GM18502 (cell line): ENCODE results near the gene NAV2.

Experiments used
- ATAC-seq: cut with Tn5 transposase; IDR thresholded peaks from one replicate; pipeline ENCODE4 v1.9.1; 2021; ENCODE audit warnings: mild to moderate bottlenecking; ENCODE audit not compliant: unreplicated experiment, poor library complexity

The NAV2 gene

DNA sequence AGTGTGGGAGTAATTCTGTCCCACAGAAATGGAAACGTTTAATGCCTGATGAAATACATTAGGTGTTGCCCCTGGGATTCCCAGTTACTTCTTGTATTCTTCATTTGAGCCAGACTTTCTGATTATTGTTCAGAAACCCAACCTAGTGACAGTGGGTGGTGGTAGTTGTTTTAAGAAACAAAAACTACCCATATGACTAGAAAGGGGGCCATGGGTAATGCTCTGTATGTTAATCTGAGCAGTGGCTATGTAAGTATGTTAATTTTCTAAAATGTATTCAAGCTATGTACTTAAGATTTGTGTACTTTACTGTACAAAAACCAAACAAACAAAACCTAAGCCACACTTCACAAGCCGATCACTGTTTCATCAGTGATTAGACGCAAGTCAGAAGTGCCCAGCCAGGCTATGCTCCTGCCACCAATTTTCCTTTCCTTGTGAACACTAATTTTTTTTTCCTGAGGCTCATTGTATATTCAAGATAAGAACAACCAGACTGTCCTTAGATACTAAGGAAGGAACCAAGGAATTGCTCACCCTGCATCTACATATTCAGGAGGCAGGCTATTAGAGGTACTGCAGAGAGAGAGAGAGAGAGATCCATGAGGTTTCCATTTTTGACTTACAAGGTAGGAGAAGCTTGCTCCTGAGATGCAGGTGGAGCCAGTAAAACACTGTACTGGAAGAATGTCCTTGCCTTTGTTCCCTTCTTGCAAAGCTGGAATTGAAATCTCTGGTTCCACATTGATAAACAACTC, 324.9 kb downstream of the NAV2 start:
- ATAC-seq, result no peak

DNA sequence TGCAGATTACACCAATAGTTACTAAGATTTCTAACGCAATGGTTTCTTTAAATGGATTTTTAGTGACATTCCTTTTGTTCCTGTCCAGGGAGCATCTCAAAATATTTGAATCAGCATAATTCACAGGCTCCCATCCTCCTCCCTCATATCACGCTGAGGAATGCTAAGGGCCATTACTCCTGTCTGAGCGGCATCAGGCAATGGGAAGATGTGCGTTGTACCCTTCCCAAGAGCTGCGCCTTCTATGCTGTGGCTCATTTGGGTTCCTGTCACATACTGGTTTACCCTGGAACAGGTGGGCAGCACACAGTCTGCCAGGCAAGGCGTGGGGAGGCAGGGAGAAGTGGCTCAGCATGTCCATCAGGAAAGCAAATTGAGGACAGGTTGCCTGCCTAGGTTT, 325.8 kb downstream of the NAV2 start:
- ATAC-seq, result no peak

DNA sequence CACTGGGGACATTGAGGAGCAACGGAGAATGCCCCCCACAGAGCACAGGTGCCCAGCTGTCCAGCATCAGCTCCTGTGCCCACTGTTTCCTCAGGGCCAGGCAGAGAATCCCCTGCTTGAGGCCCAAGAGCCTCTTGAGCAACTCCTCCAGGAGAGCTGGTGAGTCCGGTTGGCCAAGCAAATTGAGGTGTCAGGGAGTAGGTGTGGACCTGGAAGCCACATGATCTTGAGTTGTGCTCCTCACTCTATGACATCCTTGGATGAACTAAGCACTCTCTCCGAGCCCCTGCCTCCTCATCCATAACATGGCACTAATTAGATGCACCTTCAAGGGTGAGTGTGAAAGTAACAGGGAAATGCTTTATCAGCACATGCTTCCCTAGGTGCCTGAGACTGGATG, 326.3 kb downstream of the NAV2 start:
- ATAC-seq, result no peak

DNA sequence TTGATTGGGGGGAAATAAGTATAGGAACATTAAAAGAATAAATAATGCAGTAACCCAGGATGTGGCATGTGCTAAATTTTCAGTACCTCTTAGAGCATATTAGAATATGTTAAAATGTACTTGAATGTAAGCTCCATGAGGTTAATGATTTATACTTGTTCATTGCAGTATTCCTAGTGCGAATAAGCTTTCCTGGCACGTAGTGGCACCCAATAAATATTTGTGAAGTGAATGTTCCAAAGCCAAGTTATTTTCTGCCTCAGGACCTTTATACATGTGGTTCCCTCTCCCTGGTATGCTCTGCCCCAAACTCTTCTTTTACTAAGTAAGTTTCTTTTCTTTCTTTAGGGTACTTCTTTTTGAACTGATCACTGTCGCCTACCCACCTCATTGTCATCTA, 328.9 kb downstream of the NAV2 start:
- no peak for ATAC-seq

DNA sequence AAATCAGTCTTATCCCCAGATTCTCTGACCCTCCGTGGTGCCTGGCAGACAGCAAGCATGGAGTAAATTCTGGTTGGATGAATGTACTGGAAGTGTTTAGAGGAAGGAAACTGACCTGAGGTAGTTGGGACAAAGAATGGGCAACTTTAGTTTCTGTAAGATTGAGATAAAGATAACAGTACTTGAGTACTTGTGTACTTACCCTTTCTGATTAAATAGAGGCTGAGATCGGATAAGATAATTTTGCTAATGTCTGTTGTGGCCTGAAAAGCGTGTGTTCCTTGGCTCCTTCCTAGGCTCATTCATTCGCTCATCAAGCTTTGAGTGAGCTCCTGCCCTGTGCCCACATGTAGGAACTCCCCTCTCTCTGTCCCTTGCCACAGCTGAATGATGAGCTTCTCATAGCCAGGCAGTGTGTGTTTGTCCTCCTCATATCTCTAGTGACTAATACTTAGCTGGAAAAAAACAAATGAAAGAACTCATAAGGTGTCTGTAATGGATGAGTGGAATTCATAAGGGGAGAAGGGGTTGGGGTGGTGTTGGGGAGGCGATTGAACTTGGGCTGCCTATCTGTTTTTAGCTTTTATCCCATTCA, 329.5 kb downstream of the NAV2 start:
- no peak for ATAC-seq

DNA sequence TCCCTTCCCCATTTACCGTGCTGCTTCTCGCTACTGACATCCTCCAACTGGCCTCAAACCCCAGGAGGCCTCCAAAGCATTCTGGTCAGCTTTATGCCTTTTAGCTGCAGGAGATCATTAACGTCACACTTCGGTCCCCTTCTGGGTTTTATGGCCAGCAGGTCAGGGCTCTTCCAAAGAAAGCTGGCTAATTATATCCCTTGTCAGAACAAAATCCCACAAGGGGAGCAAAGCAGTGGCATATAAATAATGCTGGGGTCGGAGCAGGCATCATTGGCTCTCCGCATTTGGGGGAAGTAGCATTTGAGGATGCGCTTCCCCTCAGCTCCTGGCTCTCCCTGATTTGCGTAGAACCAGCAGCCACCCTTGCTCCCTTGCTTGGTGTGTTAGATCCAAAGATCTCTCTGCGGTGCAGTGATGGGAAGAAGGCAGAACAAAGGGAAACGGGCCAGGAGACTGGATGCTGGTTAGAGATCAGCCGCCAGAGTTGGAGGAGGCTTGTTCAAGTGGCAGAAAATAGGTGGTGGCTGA, 330.2 kb downstream of the NAV2 start:
- ATAC-seq, result no peak

DNA sequence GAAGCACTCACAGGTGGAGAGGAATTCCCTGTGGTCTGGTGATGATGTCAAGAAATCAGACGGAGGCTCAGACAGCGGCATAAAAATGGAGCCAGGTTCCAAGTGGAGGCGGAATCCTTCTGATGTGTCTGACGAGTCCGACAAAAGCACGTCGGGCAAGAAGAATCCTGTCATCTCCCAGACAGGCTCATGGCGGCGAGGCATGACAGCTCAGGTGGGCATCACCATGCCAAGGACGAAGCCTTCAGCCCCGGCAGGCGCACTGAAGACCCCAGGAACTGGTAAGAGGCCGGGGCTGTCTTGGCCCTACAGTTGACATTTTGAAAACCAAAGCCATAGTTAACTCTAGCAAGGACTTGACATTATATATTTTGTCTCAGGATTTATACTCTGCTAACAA, 331.4 kb downstream of the NAV2 start:
- no peak for ATAC-seq

DNA sequence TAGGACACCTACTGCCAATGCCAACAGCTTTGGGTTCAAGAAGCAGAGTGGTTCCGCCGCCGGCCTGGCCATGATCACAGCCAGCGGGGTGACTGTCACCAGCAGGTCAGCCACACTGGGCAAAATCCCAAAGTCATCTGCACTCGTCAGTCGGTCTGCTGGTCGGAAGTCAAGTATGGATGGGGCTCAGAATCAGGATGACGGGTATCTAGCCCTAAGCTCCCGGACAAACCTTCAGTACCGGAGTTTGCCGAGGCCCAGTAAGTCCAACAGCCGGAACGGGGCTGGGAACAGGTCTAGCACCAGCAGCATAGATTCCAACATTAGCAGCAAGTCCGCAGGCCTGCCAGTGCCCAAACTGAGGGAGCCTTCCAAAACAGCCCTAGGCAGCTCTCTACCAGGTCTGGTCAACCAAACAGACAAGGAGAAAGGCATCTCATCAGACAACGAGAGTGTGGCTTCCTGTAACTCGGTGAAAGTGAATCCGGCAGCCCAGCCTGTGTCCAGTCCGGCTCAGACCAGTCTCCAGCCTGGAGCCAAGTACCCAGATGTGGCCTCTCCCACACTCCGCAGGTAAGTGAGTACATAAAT, 332.6 kb downstream of the NAV2 start:
- ATAC-seq, result no peak

DNA sequence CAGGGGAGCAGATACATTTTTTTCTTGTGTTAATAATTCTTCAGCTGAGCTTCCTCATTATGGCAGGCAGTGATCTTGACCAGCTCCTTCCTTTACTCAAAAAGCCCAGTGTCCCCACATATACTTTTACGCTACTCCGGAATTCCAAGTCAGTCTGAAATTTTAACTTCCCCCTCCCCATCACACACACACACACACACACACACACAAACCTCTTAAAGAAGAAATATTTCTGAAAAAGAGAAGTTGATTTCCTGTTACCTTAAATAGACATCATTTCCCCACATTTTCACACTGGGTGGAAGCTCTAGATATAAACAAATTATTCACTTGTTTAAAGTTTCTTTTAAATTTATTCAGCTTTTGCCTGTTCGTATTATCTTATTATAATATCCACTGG, 333.8 kb downstream of the NAV2 start:
- no peak for ATAC-seq

DNA sequence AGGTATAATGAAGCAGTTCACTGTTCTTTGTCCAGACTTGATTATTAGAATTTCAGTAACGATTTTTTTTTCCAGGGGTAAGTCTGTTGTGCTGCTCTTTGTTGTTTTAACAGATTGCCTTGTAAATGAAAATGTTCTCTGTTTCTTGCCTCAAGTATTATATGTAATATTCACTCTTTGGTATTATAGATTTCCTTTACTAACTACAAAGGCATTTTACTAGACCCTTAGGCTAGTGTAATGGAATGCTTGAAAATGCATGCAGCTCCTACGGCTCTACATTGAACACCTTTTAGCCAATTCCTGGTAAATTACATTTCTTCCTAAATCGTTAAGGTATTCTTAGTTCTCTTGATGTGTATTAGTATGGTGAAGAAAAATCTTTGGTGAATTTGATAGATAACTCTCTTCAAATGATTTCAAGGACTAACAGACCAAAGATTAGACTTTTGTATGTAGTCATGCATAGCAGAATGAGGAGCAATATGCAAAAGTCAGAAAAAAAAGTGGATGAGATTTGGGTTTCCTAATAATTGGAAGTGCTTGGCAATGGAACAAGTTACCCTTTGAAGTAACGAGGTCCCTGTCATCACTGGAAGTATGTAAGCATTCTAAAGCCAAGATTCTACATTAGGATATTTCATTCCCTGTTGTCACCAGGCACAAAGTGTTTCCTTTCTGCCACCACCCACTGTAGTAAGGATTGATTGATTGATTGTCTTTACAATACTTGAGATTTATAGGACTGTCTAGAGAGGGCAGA, 334.6 kb downstream of the NAV2 start:
- ATAC-seq, result no peak

DNA sequence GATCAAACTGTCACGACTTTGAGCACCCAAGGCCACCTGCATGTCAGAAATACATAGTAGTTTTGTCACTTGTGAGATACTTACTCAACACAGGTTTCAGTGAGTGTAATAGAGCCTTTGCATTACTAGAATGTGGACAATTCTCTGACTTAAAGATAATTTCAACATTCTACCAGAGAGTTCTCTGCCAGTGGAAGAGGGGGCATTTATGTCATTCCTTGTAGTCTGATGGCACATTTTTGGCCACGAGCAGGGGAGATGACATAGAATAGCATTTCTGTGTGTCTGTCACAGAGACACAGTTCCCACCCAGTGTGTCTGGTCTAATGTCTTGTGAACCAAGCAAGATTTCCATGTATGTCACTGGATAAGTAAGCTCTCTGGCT, 335.1 kb downstream of the NAV2 start:
- ATAC-seq, result no peak

DNA sequence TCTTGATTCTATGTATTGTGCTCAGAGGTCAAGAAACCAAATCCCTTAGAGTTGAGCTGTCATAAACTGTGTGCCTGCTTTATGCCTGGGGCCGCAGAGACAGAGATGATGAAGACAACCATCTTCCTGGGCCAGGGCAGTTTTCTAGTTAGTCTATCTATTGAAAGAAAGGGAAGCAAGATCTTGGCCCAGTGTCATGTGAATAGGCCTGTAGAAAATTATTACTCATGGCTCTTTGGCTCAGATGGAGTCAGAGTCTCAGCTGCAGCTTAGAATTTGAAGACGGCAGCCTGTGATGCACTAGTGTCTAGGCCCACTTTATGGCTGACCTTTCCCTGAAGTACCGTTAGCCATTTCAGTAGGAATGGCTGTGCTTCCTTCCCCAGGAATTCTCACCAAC, 335.6 kb downstream of the NAV2 start:
- ATAC-seq, result no peak

DNA sequence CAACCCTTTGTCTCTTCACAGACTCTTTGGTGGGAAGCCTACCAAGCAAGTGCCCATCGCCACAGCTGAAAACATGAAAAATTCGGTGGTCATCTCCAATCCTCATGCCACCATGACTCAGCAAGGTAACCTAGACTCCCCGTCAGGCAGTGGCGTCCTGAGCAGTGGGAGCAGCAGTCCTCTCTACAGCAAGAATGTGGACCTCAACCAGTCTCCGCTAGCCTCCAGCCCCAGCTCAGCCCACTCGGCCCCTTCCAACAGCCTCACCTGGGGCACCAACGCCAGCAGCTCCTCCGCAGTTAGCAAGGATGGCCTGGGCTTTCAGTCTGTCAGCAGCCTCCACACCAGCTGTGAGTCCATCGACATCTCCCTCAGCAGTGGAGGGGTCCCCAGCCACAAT, 336.1 kb downstream of the NAV2 start:
- no peak for ATAC-seq

DNA sequence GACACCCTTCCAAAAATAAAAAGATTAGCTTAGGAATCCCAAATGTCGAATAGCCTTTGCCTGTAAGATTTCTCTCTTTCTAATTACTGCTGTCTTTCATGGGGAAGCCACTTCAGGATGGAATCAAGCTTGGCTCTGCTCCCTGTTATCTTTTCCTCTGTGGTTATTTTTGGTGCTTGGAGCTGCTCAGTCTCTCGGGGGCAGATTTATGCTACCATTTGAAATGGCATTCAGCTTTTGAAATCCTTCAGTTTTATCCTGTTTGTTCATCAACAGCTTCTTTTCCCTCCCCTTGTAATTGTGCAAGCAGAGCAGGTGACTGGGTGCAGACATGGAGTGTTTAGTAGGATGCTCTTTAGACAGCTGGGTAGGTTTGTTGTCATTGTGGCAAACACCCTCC, 336.6 kb downstream of the NAV2 start:
- ATAC-seq, result no peak

DNA sequence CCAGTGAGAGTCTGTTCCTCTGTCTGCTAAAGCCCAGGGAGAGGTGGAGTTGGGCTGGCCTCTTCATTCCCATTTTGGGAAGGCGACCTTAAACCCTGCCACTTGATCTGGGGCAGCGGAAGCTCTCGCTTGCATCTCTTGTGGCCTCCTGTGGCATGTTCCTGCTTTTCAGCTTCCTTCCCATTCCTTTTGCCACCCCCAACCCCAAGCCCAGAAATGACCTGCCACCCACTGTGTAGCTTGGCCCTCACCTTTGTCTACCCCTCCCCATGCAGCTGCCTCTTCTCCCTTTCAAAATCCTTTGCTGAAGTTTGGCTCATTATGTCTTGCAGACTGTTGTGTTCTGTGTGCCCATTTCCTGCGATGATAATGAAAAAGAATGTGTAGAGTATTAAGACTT, 337.4 kb downstream of the NAV2 start:
- ATAC-seq, result no peak

DNA sequence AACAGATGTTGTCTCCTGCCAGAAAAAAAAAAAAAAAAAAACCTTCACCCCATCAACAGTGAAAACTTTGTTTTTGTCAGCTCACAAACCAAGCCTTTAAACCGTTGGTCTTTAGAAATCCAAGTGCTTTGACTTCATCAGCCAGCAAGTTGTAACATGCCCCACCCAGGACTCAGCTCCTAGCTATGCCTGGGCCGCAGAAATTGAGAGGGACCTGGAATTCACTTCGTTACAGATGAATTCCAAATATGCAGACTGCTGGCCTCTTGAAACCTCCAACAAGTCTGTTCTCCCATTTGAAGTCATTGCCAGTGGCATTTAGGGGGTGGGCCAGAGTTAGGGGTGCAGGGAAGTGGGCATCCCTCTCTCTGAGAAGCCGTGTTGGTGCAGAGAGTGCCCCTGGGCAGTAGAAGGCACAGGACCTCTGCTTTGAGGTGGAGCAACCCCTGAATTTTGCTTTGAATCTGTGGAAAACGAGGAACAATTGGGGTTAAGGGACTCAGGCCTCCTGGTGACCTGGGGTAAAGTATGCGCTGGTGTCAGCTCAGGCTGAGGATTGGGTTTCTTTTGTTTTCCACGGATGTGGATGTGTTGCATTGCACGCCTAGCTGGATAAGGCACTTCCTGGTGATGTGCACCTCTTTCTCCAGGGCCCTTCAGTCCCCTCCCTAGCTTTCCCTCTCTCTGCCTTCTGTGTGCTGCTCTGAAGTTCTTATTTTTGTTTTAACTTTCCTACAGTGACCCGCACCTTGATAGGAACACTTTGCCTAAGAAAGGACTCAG, 338.1 kb downstream of the NAV2 start:
- ATAC-seq, result no peak

DNA sequence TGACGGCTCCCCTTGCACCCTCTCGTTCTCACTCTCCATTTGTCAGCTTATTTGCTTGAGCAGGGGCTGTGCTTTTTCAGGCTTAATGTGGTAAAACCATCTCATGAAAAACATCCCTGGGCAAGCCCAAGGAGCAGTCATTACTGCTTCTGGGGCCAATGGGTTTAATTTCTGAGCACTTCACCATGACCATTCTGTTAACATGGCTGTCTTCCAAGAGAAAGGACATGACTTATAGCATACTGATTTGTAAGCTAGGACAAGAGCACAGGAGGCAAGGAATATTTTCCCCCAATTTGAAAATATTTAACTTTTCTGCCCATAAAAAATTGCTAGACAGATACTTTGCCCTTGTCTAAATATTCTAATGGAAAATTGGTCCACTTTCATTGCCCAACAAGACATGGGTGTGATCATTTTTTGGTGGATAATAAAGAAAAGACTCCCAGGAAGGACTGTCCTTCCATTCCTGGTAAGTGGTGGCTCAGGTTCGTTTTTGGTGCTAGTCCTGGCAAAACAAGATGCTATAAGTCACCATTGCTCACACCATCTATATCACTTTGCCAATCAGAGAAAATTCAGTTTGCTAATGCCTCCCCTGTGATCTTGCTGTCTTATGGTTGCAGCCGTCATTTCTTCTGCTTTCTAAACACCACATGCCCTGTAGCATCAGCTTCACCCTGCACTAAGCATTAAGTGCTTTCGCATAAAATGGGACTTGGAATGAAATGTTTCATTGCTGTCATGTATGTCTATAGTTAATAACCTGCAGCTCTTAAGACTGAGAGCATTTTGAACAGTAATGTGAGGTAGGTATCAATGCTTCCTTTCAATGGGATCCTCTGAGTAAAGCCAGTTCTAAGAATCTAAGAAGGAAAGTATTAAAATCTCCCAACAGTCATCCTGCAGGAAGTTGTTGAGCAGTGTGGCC, 339.1 kb downstream of the NAV2 start:
- no peak for ATAC-seq

DNA sequence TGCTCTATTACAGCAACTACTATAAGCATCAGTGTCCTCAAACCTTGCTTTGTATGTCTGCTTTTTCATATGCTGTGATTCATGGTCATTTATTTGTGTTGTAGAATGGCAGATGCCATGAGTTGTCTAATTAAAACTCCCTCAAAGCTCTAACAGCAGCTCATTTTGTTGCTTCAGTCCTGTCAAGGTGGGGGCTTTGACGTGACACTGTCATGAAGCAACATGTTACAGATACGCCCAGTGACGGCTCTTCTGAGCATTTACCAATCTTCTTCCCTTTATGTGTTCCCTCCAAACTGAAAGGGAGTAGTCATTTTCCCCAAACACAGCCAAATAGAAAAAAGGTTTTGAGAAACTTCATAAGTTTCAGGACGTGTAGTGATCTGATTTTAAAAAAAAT, 340.9 kb downstream of the NAV2 start:
- no peak for ATAC-seq

DNA sequence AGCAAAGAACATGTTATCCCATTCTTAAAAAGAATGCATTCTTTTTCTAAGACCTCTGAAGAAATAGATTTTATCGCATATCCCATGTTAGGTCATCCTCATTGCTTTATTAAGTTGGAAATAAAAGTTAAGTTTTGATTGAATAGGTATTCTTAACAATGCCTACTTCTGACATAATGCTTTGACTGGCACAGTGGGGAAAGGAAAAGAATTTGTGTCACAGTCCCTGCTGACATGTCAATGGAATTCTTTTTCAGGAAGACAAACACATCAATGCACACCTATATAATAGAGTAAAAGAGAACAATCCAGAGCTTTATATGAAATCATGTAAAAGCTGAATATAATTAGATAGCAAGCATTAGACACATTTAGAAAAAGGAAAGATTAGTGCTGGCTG, 341.9 kb downstream of the NAV2 start:
- ATAC-seq, result no peak
